Measurements from ENCODE around the gene AGO3.

AGO3 gene

DNA sequence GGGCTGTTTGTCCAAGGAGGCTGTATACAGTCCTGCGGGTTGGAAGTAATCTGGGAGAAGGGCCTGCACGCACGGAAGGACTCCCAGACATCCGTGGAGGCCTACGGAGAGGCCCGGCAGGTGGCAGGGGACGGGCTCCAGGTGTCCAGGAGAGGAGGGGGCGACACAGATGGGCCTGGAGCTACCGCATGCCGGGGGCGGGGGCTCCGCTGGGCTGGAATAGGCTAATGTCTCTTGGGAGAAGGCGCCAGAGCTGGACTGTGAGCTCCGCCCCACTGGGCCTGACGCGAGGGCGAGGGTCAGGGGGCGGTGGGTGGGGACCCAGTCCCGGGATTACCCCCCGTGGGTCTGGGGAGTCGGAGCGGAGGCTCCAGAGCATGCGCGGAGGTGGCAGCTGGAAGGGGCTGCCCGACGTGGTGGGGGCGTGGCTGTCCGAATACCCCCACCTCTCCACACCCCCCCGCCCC, 47.2 kb upstream of the AGO3 start:
- Histone ChIP-seq H3K4me2 (ENCODE audit: low read length, poor library complexity, severe bottlenecking) (peak overlapping the region; percentile 94), H3K27me3 (ENCODE audit: control insufficient read depth in 1 of 2, insufficient read depth in 1 of 2, low read length in 2 of 2) (peaks cover 0 to 7% of the 10 kb centered on the region in 2 experiments), H3K23ac (ENCODE audit: low read length in 2 of 2) (peak overlapping the region in 1 of 2 experiments; percentile 90), H3K9me3 (ENCODE audit: control insufficient read depth, low read length) (no peaks in the 10 kb centered on the region), H2BK15ac (ENCODE audit: low read depth, poor library complexity, severe bottlenecking) (no peak overlapping the region), H3K36me3 (ENCODE audit: control insufficient read depth in 1 of 2, insufficient read depth in 2 of 2, low read depth in 1 of 2, low read length in 2 of 2) (peaks cover 0 to 5% of the 10 kb centered on the region in 2 experiments), H2AK5ac (ENCODE audit: low read length, severe bottlenecking) (no peak overlapping the region), H2BK120ac (ENCODE audit: low read depth, low read length) (peak overlapping the region; percentile 42), H2AFZ (ENCODE audit: low read depth, low read length) (peak overlapping the region; percentile 89), H3K79me1 (replicated peaks; ENCODE audit: low read length, poor library complexity, severe bottlenecking) (peaks cover 27% of the 10 kb centered on the region), H4K8ac (ENCODE audit: low read length) (peak overlapping the region; percentile 71), H3K14ac (ENCODE audit: low read length in 2 of 2) (peak overlapping the region in 1 of 2 experiments; percentile 50), H2BK12ac (ENCODE audit: low read length in 2 of 2) (no peak overlapping the region), H3K4ac (ENCODE audit: low read depth in 1 of 2, low read length in 2 of 2) (peak overlapping the region; percentile 42 to 81), H2BK5ac (ENCODE audit: low read depth, low read length, poor library complexity, severe bottlenecking) (no peak overlapping the region), H3K18ac (ENCODE audit: low read depth in 1 of 2, low read length in 2 of 2) (peak overlapping the region; percentile 59 to 86), H3K9ac (ENCODE audit: low read length) (peak overlapping the region; percentile 94), H3K4me1 (ENCODE audit: control insufficient read depth, insufficient read depth, low read depth, low read length) (peaks cover 19% of the 10 kb centered on the region), H3K27ac (ENCODE audit: low read length, poor library complexity, severe bottlenecking) (no peak overlapping the region), H3K4me3 (ENCODE audit: insufficient read depth in 1 of 2, low read depth in 1 of 2, low read length in 2 of 2) (peak overlapping the region; percentile 91 to 99), H4K91ac (ENCODE audit: low read length) (peak overlapping the region; percentile 47)
- DNase-seq = peak; percentile 50
- whole genome bisulfite sequencing = 3% methylated on average over 24 of the region's 29 CpGs

DNA sequence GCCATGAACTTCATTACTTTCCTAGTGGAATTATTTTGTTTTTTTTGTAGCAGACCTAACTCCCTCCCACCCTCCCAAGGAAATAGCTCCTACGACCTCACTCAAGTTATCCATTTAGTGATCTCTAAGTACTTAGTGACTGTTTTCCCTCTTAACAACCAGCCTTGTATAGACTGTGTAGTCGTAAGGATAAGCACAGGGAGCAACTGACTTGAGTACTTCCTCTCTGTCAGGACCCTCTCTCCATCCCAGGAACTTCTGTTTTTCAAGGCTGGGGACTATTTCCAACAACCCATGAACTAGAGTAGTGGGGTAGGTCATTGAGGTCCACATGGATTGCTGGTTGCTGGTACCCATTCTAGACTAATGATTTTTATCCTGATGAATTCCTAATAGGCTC, 46.0 kb upstream of the AGO3 start:
- Histone ChIP-seq H2BK15ac (ENCODE audit: low read depth, poor library complexity, severe bottlenecking) (no peak overlapping the region), H2BK5ac (ENCODE audit: low read depth, low read length, poor library complexity, severe bottlenecking) (no peak overlapping the region), H3K9me3 (ENCODE audit: control insufficient read depth, low read length) (no peaks in the 10 kb centered on the region), H3K27ac (ENCODE audit: low read length, poor library complexity, severe bottlenecking) (no peak overlapping the region), H2AFZ (ENCODE audit: low read depth, low read length) (no peak overlapping the region), H3K4ac (ENCODE audit: low read depth in 1 of 2, low read length in 2 of 2) (no peak overlapping the region), H4K8ac (ENCODE audit: low read length) (no peak overlapping the region), H2BK12ac (ENCODE audit: low read length in 2 of 2) (no peak overlapping the region), H3K79me1 (replicated peaks; ENCODE audit: low read length, poor library complexity, severe bottlenecking) (peaks cover 29% of the 10 kb centered on the region), H3K23ac (ENCODE audit: low read length in 2 of 2) (no peak overlapping the region), H3K18ac (ENCODE audit: low read depth in 1 of 2, low read length in 2 of 2) (no peak overlapping the region), H3K14ac (ENCODE audit: low read length in 2 of 2) (no peak overlapping the region), H3K36me3 (ENCODE audit: control insufficient read depth in 1 of 2, insufficient read depth in 2 of 2, low read depth in 1 of 2, low read length in 2 of 2) (peaks cover 4 to 14% of the 10 kb centered on the region in 2 experiments), H3K4me1 (ENCODE audit: control insufficient read depth, insufficient read depth, low read depth, low read length) (peaks cover 19% of the 10 kb centered on the region), H2BK120ac (ENCODE audit: low read depth, low read length) (no peak overlapping the region), H3K9ac (ENCODE audit: low read length) (no peak overlapping the region), H3K4me3 (ENCODE audit: insufficient read depth in 1 of 2, low read depth in 1 of 2, low read length in 2 of 2) (no peak overlapping the region), H4K91ac (ENCODE audit: low read length) (no peak overlapping the region), H3K27me3 (ENCODE audit: control insufficient read depth in 1 of 2, insufficient read depth in 1 of 2, low read length in 2 of 2) (peaks cover 0 to 4% of the 10 kb centered on the region in 2 experiments), H3K4me2 (ENCODE audit: low read length, poor library complexity, severe bottlenecking) (no peak overlapping the region), H2AK5ac (ENCODE audit: low read length, severe bottlenecking) (no peak overlapping the region)
- DNase-seq = peak; percentile 15
- WGBS = 0% methylated on average over 1 of the region's 2 CpGs

DNA sequence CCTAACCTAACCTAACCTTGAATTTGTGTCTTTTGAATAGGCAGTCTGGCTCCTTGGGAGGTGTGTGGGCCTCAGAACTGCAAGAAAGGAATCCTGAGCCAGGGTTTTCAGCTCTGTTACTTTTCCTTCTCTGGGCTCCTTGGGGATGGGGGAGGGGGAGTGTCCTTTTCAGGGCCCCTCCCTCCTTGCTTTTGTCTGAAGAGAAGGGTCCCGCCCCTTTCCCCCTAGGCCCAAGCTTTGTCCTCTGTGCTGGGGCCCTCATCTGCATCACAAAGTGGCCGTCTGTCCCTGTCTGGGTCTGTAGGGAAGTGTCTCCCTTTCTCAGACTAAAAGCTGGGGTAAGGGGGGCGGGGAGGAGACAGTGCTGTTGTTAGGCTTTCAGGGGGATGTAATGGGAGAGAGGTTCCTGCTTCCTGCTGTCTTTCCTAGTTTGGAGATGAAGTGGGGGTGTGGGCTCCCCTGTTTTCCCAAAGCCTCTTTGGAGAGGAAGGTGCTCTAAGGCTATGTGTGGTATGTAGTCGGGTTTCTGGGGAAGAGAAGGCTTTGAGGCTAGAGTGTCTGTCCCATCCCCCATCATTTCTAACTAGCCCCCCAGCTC, 44.8 kb upstream of the AGO3 start:
- no peak overlapping the region for H3K9ac ChIP-seq (ENCODE audit: low read length)
- peak; percentile 23 for DNase-seq
- H3K23ac ChIP-seq (ENCODE audit: low read length in 2 of 2) = no peak overlapping the region
- H3K14ac ChIP-seq (ENCODE audit: low read length in 2 of 2) = no peak overlapping the region
- H3K27ac ChIP-seq (ENCODE audit: low read length, poor library complexity, severe bottlenecking) = no peak overlapping the region
- H3K36me3 ChIP-seq (ENCODE audit: control insufficient read depth in 1 of 2, insufficient read depth in 2 of 2, low read depth in 1 of 2, low read length in 2 of 2) = peaks cover 4 to 24% of the 10 kb centered on the region in 2 experiments
- H2BK12ac ChIP-seq (ENCODE audit: low read length in 2 of 2) = no peak overlapping the region
- peak overlapping the region; percentile 51 for H4K8ac ChIP-seq (ENCODE audit: low read length)
- H3K79me1 ChIP-seq (replicated peaks; ENCODE audit: low read length, poor library complexity, severe bottlenecking) = peaks cover 29% of the 10 kb centered on the region
- 53% methylated on average over 3 of the region's 4 CpGs for WGBS
- no peak overlapping the region for H2BK5ac ChIP-seq (ENCODE audit: low read depth, low read length, poor library complexity, severe bottlenecking)
- H3K4me1 ChIP-seq (ENCODE audit: control insufficient read depth, insufficient read depth, low read depth, low read length) = peaks cover 19% of the 10 kb centered on the region
- no peak overlapping the region for H2AK5ac ChIP-seq (ENCODE audit: low read length, severe bottlenecking)
- H2BK120ac ChIP-seq (ENCODE audit: low read depth, low read length) = no peak overlapping the region
- H3K4me3 ChIP-seq (ENCODE audit: insufficient read depth in 1 of 2, low read depth in 1 of 2, low read length in 2 of 2) = no peak overlapping the region
- no peaks in the 10 kb centered on the region for H3K27me3 ChIP-seq (ENCODE audit: control insufficient read depth in 1 of 2, insufficient read depth in 1 of 2, low read length in 2 of 2)
- no peak overlapping the region for H4K91ac ChIP-seq (ENCODE audit: low read length)
- no peak overlapping the region for H3K4ac ChIP-seq (ENCODE audit: low read depth in 1 of 2, low read length in 2 of 2)
- no peak overlapping the region for H3K4me2 ChIP-seq (ENCODE audit: low read length, poor library complexity, severe bottlenecking)
- H3K18ac ChIP-seq (ENCODE audit: low read depth in 1 of 2, low read length in 2 of 2) = no peak overlapping the region
- H2BK15ac ChIP-seq (ENCODE audit: low read depth, poor library complexity, severe bottlenecking) = no peak overlapping the region
- H3K9me3 ChIP-seq (ENCODE audit: control insufficient read depth, low read length) = no peaks in the 10 kb centered on the region
- H2AFZ ChIP-seq (ENCODE audit: low read depth, low read length) = no peak overlapping the region

DNA sequence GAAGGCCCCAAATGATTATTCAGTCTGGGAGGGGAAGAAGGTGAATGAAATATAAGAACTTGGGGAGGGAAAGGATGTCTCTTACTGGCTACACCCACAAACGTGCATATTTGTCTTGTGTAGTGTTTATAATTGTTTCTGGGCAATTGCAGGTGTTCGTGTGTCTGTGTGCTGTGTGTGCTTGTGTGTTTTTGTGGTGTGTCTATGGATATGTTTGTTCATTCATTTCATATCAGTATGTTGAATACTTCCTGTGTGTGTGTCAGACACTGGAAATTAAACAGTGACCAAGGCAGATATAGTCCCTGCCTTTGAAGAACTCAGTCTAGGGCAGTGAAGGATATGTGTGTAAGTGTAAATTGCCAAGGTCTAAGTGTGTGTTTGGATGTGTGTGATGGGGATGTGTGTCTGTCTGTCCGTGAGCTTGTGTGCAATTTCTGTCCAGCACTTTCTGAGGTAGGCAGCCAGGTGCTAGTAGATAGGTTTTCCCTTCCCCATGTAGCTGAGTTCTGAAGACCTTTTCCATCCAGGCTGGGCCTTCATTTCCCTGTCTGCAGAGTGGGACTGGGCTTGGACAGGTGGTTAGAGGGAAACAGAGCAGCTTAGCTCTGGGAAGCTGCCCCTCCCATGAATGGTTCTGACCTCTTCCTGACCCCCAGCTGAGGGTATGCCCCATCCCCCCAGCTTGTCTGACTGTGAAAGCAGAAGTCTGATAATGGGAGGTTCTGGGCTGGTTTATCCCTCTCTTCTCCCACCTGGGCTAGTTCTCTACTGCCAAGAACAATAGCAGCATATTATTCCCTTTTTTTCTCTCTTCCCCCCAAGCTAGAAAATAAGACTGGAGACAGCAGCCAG, 44.1 kb upstream of the AGO3 start:
- H3K14ac ChIP-seq (ENCODE audit: low read length in 2 of 2) = no peak overlapping the region
- no peak overlapping the region for H2BK120ac ChIP-seq (ENCODE audit: low read depth, low read length)
- no peak overlapping the region for H3K9ac ChIP-seq (ENCODE audit: low read length)
- no peaks in the 10 kb centered on the region for H3K27me3 ChIP-seq (ENCODE audit: control insufficient read depth in 1 of 2, insufficient read depth in 1 of 2, low read length in 2 of 2)
- no peak overlapping the region for H3K4me2 ChIP-seq (ENCODE audit: low read length, poor library complexity, severe bottlenecking)
- peaks cover 19% of the 10 kb centered on the region for H3K4me1 ChIP-seq (ENCODE audit: control insufficient read depth, insufficient read depth, low read depth, low read length)
- no peak overlapping the region for H3K27ac ChIP-seq (ENCODE audit: low read length, poor library complexity, severe bottlenecking)
- no peak overlapping the region for H2BK15ac ChIP-seq (ENCODE audit: low read depth, poor library complexity, severe bottlenecking)
- no peak overlapping the region for H2AK5ac ChIP-seq (ENCODE audit: low read length, severe bottlenecking)
- H3K23ac ChIP-seq (ENCODE audit: low read length in 2 of 2) = no peak overlapping the region
- H3K79me1 ChIP-seq (replicated peaks; ENCODE audit: low read length, poor library complexity, severe bottlenecking) = peaks cover 29% of the 10 kb centered on the region
- DNase-seq = peak; percentile 8
- H2BK12ac ChIP-seq (ENCODE audit: low read length in 2 of 2) = no peak overlapping the region
- peaks cover 7 to 28% of the 10 kb centered on the region in 2 experiments for H3K36me3 ChIP-seq (ENCODE audit: control insufficient read depth in 1 of 2, insufficient read depth in 2 of 2, low read depth in 1 of 2, low read length in 2 of 2)
- no peak overlapping the region for H3K4me3 ChIP-seq (ENCODE audit: insufficient read depth in 1 of 2, low read depth in 1 of 2, low read length in 2 of 2)
- H4K91ac ChIP-seq (ENCODE audit: low read length) = no peak overlapping the region
- no peak overlapping the region for H2BK5ac ChIP-seq (ENCODE audit: low read depth, low read length, poor library complexity, severe bottlenecking)
- 69% methylated on average over 3 of the region's 3 CpGs for WGBS
- H2AFZ ChIP-seq (ENCODE audit: low read depth, low read length) = no peak overlapping the region
- no peak overlapping the region for H3K18ac ChIP-seq (ENCODE audit: low read depth in 1 of 2, low read length in 2 of 2)
- H4K8ac ChIP-seq (ENCODE audit: low read length) = no peak overlapping the region
- no peak overlapping the region for H3K4ac ChIP-seq (ENCODE audit: low read depth in 1 of 2, low read length in 2 of 2)
- no peaks in the 10 kb centered on the region for H3K9me3 ChIP-seq (ENCODE audit: control insufficient read depth, low read length)

All from mesenchymal stem cell (in vitro differentiated cells and primary cell).